HepG2 (cell line): ENCODE data around the gene TPRG1L. TPM values are rescaled to one million over a fixed set of nuclear protein-coding genes. Genes with fewer than 3 reads are reported as not detected.

ENCODE experiments used
- ATAC-seq: fragments of 200-7000 bp; cut with Tn5 transposase; 3 replicates; pipeline ENCODE4 v1.9.1; 2020; ENCODE audit warnings: mild to moderate bottlenecking, moderate library complexity
- BruUV-seq: library from RNA; stranded (reverse); fragments of 400-500 nt; replicated peaks from 2 replicates; lab custom pipeline; 2021; lab: Mats Ljungman, UMichigan
- CTCF ChIA-PET: fragments of 300-600 bp; formaldehyde crosslinking; extraction: SDS; loops from one replicate; lab custom pipeline; 2021; ENCODE audit warnings: low total read pairs, inconsistent platforms, low intra/inter-chr PET ratio; lab: Yijun Ruan, JAX
- POLR2A ChIA-PET: fragments of 350-600 bp; sonication (Branson Sonifier 250); formaldehyde crosslinking; loops from one replicate; lab custom pipeline; 2020; ENCODE audit warnings: antibody characterized with exemption, inconsistent platforms; lab: Yijun Ruan, JAX
- DNase-seq: peaks from one replicate; pipeline ENCODE4 v3.0.0-alpha.2; 2015; ENCODE audit warnings: low spot score
- FAIRE-seq: peaks from 3 replicates; lab custom pipeline; 2011; peaks lifted over from hg19 to GRCh38; lab: Jason Lieb, UNC
- H2AFZ ChIP-seq: one replicate; pipeline ENCODE4 v1.6.1; 2011; ENCODE audit warnings: low read length, inconsistent platforms
- H3K27ac ChIP-seq: fragments of 300-600 bp; 3 replicates; pipeline ENCODE4 v1.8.0; 2011; ENCODE audit warnings: mixed run types, mild to moderate bottlenecking, mixed read lengths, low read length, inconsistent platforms; ENCODE audit not compliant: insufficient read depth; ENCODE audit errors: extremely low read length
- H3K27me3 ChIP-seq, 2 experiments: fragments of 200-600 bp in 1 of 2; 2 replicates in 1 of 2; 3 replicates in 1 of 2; pipeline versions ENCODE4 v1.6.0 to v1.8.0; 2011; ENCODE audit warnings: low read length in 2 of 2, mild to moderate bottlenecking in 2 of 2, moderate library complexity in 2 of 2, inconsistent platforms in 1 of 2; ENCODE audit not compliant: insufficient read depth in 2 of 2, control insufficient read depth in 1 of 2
- H3K36me3 ChIP-seq, 2 experiments: fragments of 200-600 bp in 1 of 2; replicated peaks in 1 of 2; 2 replicates in 1 of 2; 3 replicates in 1 of 2; pipeline versions ENCODE4 v1.5.1 to v1.8.0; 2011; ENCODE audit warnings: low read length in 2 of 2, inconsistent platforms in 1 of 2; ENCODE audit not compliant: insufficient read depth in 2 of 2, control insufficient read depth in 1 of 2
- H3K4me1 ChIP-seq: 2 replicates; pipeline ENCODE4 v1.5.1; 2012; ENCODE audit warnings: low read length, inconsistent platforms; ENCODE audit not compliant: insufficient read depth
- H3K4me2 ChIP-seq: 2 replicates; pipeline ENCODE4 v1.6.0; 2011; ENCODE audit warnings: low read depth, low read length, inconsistent platforms
- H3K4me3 ChIP-seq, 3 experiments: fragments of 200-600 bp in 1 of 3; sonication (generic), shearing (Covaris generic) in 1 of 3; replicated peaks in 1 of 3; 2 replicates each; pipeline ENCODE4 v1.5.1; 2011 to 2016; ENCODE audit warnings: low read length in 3 of 3, inconsistent platforms in 2 of 3, low read depth in 2 of 3, mild to moderate bottlenecking in 2 of 3, control low read depth in 1 of 3, mixed read lengths in 1 of 3; ENCODE audit not compliant: insufficient read depth in 1 of 3
- H3K79me2 ChIP-seq: one replicate; pipeline ENCODE4 v1.6.1; 2011; ENCODE audit warnings: low read length, inconsistent platforms; ENCODE audit not compliant: insufficient read depth
- H3K9ac ChIP-seq: 2 replicates; pipeline ENCODE4 v1.6.0; 2011; ENCODE audit warnings: mild to moderate bottlenecking, low read depth, low read length, inconsistent platforms; ENCODE audit not compliant: insufficient read depth
- H3K9me3 ChIP-seq: 2 replicates; pipeline ENCODE4 v1.5.1; 2012; ENCODE audit warnings: mild to moderate bottlenecking, low read length
- H4K20me1 ChIP-seq: 2 replicates; pipeline ENCODE4 v1.6.0; 2011; ENCODE audit warnings: inconsistent platforms, mild to moderate bottlenecking, low read length, moderate library complexity; ENCODE audit not compliant: insufficient read depth
- ARID2 ChIP-seq: sonication (generic); formaldehyde crosslinking; IDR thresholded peaks from 2 replicates; pipeline ENCODE4 v1.8.1; 2022; ENCODE audit warnings: mild to moderate bottlenecking, missing genetic modification reagents, borderline replicate concordance
- CENPX ChIP-seq: sonication (generic); formaldehyde crosslinking; IDR thresholded peaks from 2 replicates; pipeline ENCODE4 v1.9.0; 2021; ENCODE audit warnings: mild to moderate bottlenecking, missing genetic modification reagents, moderate library complexity
- EEA1 ChIP-seq: sonication (generic); formaldehyde crosslinking; IDR thresholded peaks from 2 replicates; pipeline ENCODE4 v1.5.1; 2020; ENCODE audit warnings: mild to moderate bottlenecking, missing genetic modification reagents, borderline replicate concordance
- EP300 ChIP-seq, 3 experiments: sonication (generic) in 1 of 3; formaldehyde crosslinking in 1 of 3; IDR thresholded peaks; 2 replicates each; pipeline versions ENCODE4 v1.5.1 to v1.6.1; 2011 to 2020; ENCODE audit warnings: low read depth in 2 of 3, low read length in 2 of 3, borderline replicate concordance in 1 of 3, improper control_type of control experiment in 1 of 3, mild to moderate bottlenecking in 1 of 3, missing genetic modification reagents in 1 of 3, moderate library complexity in 1 of 3
- GTF2F1 ChIP-seq: fragments of 150-350 bp; IDR thresholded peaks from 2 replicates; pipeline ENCODE4 v1.6.1; 2014; ENCODE audit warnings: low read length
- HNRNPL ChIP-seq: fragments of 200-400 bp; formaldehyde crosslinking; IDR thresholded peaks from 2 replicates; pipeline ENCODE4 v1.6.1; 2017; ENCODE audit warnings: mild to moderate bottlenecking, low read depth, low read length
- KLF6 ChIP-seq: IDR thresholded peaks from 2 replicates; pipeline ENCODE4 v1.8.0; 2016; ENCODE audit warnings: missing biosample characterization, missing genetic modification reagents
- MTA1 ChIP-seq: sonication (generic); formaldehyde crosslinking; IDR thresholded peaks from 2 replicates; pipeline ENCODE4 v1.4.0; 2020; ENCODE audit warnings: missing genetic modification reagents, mild to moderate bottlenecking, borderline replicate concordance
- RBFOX2 ChIP-seq: fragments of 200-400 bp; formaldehyde crosslinking; IDR thresholded peaks from 2 replicates; pipeline ENCODE4 v1.6.1; 2017; ENCODE audit warnings: low read depth, mild to moderate bottlenecking, low read length
- SETDB1 ChIP-seq: sonication (generic); formaldehyde crosslinking; IDR thresholded peaks from 2 replicates; pipeline ENCODE4 v1.5.1; 2020; ENCODE audit warnings: missing genetic modification reagents, mild to moderate bottlenecking, borderline replicate concordance
- SRY ChIP-seq: sonication (generic); formaldehyde crosslinking; IDR thresholded peaks from 2 replicates; pipeline ENCODE4 v1.8.0; 2022; ENCODE audit warnings: mild to moderate bottlenecking, missing genetic modification reagents
- TEAD2 ChIP-seq: sonication (generic); formaldehyde crosslinking; IDR thresholded peaks from 2 replicates; pipeline ENCODE4 v1.9.0; 2021; ENCODE audit warnings: missing genetic modification reagents
- U2AF2 ChIP-seq: fragments of 200-400 bp; formaldehyde crosslinking; IDR thresholded peaks from 2 replicates; pipeline ENCODE4 v1.6.1; 2017; ENCODE audit warnings: low read depth, mild to moderate bottlenecking, low read length
- ZFP82 ChIP-seq: sonication (generic); formaldehyde crosslinking; IDR thresholded peaks from 2 replicates; pipeline ENCODE4 v1.5.1; 2020; ENCODE audit warnings: mild to moderate bottlenecking, missing genetic modification reagents, borderline replicate concordance
- ZFYVE20 ChIP-seq: sonication (generic); formaldehyde crosslinking; IDR thresholded peaks from 2 replicates; pipeline ENCODE4 v1.8.0; 2023; ENCODE audit warnings: low read depth, mild to moderate bottlenecking, moderate library complexity, missing genetic modification reagents, borderline replicate concordance
- ZNF232 ChIP-seq: sonication (generic); formaldehyde crosslinking; IDR thresholded peaks from 2 replicates; pipeline ENCODE4 v1.4.0; 2020; ENCODE audit warnings: missing genetic modification reagents, borderline replicate concordance
- ZNF652 ChIP-seq: IDR thresholded peaks from 2 replicates; pipeline ENCODE4 v1.6.1; 2016; ENCODE audit warnings: low read depth, borderline replicate concordance
- WGBS: methylation state at CpG from one replicate; pipeline ENCODE4 v1.1.6; 2017; ENCODE audit warnings: low lambda C conversion rate; 5-methylcytosine and 5-hydroxymethylcytosine counted together
- in situ Hi-C: cut with HindIII; loops from 2 replicates; pipeline ENCODE4 v1.10.0; 2017; ENCODE audit warnings: low pct_unique_long_range_greater_than_20kb; ENCODE audit not compliant: extremely low pct_ligation_motif_present
- intact Hi-C: fragments of 100-400 bp; cut with micrococcal nuclease; formaldehyde crosslinking; loops from one replicate; pipeline ENCODE4 v1.10.0; 2022; ENCODE audit not compliant: unreplicated experiment
- polyA plus RNA-seq, 8 experiments: library from polyadenylated mRNA; depleted of rRNA in 3 of 8; stranded (reverse) in 7 of 8; unstranded in 1 of 8; fragments of >200 nt; fragmentation: Illumina TruSeq in 4 of 8; extraction: Trizol in 4 of 8; gene quantifications; 2 replicates each; pipeline versions ENCODE4 v1.2.1 to v1.2.3, GENCODE V29; 2011 to 2016; ENCODE audit warnings: low read depth in 4 of 8, missing spikeins in 1 of 8, mixed read lengths in 1 of 8; ENCODE audit not compliant: insufficient read depth in 1 of 8
- total RNA-seq, 5 experiments: library from RNA; depleted of rRNA; stranded (reverse); fragments of >200 nt; fragmentation: Illumina TruSeq; extraction: Trizol; gene quantifications; 2 replicates each; pipeline ENCODE4 v1.2.3, GENCODE V29; 2016; ENCODE audit warnings: low read depth in 1 of 5
- TF ChIP-seq, protein P1 (sequence below): sonication (generic); formaldehyde crosslinking; IDR thresholded peaks from 2 replicates; pipeline ENCODE4 v1.5.0; 2020; ENCODE audit warnings: mild to moderate bottlenecking, missing genetic modification reagents, borderline replicate concordance
- TF ChIP-seq, protein P2 (sequence below): sonication (generic); formaldehyde crosslinking; IDR thresholded peaks from 2 replicates; pipeline ENCODE4 v1.4.0; 2020; ENCODE audit warnings: mild to moderate bottlenecking, low read depth, missing genetic modification reagents

The TPRG1L gene
- total and polyA plus RNA-seq, 2 of the 13 experiments (the other 11 are each of a cell fraction or from before 2014, with no cell fraction given): 21.3 to 37.4 TPM

DNA sequence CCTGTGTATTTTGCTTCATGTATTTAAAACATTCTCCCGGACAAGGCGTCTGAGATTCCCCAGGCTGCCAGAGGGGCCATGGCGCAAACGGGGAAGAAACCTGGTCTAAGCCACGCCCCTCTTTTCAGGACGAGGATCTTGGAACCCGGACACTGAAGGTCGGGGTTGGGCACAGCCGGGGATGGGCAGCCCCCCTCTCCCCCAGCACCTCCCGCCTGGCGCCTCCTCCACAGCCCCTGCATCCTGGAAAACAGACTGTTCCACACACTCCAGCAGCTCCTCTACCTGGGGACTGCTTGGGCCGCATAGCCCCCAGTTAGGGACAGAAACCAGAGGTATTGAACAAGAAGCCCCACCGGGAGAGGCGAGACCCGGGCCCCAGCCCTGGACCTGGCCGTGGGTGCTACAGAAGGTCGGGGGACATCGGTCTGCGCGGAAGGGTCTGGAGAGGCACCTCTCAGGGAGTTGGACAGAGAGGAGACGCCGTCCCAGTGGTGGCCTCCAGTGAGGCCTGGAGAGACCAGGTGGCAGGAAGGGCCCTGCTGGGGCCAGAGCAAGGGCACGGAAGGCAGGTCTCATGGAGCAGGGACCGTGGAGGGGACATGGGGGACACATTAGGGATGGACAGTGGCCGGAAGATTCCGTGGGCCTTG, 32.9 kb downstream of the TPRG1L start:
- Histone ChIP-seq H3K4me1 (peaks cover 12% of the 10 kb centered on the region), H3K4me3 (no peak overlapping the region), H3K27ac (no peak overlapping the region), H3K36me3 (no peaks in the 10 kb centered on the region), H3K9me3 (no peaks in the 10 kb centered on the region), H3K79me2 (no peaks in the 10 kb centered on the region), H4K20me1 (no peaks in the 10 kb centered on the region), H3K4me2 (no peak overlapping the region), H3K9ac (no peak overlapping the region), H2AFZ (no peak overlapping the region), H3K27me3 (peaks cover 2 to 6% of the 10 kb centered on the region in 2 experiments; a peak in 2 of 5 replicates)
- in situ Hi-C loops (no loop called here), intact Hi-C loops (no loop called here)
- no TSS peak for BruUV-seq
- TF ChIP-seq ZNF652 (CRISPR knock-in tag) (no peak), ZFYVE20 (no peak), ZFP82 (CRISPR knock-in tag) (no peak), SRY (CRISPR knock-in tag) (no peak), KLF6 (no peak), HNRNPL (no peak), MTA1 (CRISPR knock-in tag) (no peak), EP300 (IDR thresholded peaks at IDR 0.05; ENCODE audit: low read depth in 2 of 2, low read length in 2 of 2) (no peak), EP300 (CRISPR knock-in tag; IDR thresholded peaks at IDR 0.05; ENCODE audit: borderline replicate concordance) (no peak), EEA1 (CRISPR knock-in tag) (no peak), GTF2F1 (no peak), ZNF232 (CRISPR knock-in tag) (no peak), SETDB1 (no peak), TEAD2 (CRISPR knock-in tag) (no peak), CENPX (CRISPR knock-in tag) (no peak), ARID2 (CRISPR knock-in tag) (no peak), RBFOX2 (no peak), U2AF2 (no peak)
- TF ChIP-seq, protein P1, sequence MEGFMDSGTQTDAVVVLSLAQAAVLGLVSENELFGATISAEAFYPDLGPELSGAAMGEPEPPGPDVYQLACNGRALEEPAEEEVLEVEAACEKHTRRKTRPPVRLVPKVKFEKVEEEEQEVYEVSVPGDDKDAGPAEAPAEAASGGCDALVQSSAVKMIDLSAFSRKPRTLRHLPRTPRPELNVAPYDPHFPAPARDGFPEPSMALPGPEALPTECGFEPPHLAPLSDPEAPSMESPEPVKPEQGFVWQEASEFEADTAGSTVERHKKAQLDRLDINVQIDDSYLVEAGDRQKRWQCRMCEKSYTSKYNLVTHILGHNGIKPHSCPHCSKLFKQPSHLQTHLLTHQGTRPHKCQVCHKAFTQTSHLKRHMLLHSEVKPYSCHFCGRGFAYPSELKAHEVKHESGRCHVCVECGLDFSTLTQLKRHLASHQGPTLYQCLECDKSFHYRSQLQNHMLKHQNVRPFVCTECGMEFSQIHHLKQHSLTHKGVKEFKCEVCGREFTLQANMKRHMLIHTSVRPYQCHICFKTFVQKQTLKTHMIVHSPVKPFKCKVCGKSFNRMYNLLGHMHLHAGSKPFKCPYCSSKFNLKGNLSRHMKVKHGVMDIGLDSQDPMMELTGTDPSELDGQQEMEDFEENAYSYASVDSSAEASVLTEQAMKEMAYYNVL (CRISPR knock-in tag): no peak
- TF ChIP-seq, protein P2, sequence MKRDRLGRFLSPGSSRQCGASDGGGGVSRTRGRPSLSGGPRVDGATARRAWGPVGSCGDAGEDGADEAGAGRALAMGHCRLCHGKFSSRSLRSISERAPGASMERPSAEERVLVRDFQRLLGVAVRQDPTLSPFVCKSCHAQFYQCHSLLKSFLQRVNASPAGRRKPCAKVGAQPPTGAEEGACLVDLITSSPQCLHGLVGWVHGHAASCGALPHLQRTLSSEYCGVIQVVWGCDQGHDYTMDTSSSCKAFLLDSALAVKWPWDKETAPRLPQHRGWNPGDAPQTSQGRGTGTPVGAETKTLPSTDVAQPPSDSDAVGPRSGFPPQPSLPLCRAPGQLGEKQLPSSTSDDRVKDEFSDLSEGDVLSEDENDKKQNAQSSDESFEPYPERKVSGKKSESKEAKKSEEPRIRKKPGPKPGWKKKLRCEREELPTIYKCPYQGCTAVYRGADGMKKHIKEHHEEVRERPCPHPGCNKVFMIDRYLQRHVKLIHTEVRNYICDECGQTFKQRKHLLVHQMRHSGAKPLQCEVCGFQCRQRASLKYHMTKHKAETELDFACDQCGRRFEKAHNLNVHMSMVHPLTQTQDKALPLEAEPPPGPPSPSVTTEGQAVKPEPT (CRISPR knock-in tag): no peak
- no peak for FAIRE-seq
- ChIA-PET POLR2A (no interaction called here), CTCF (no interaction called here)
- ATAC-seq: no peak
- 89% methylated on average over 23 of the region's 26 CpGs for WGBS
- no peak for DNase-seq
